ENCODE measurements around the gene CALN1.

The CALN1 gene

DNA sequence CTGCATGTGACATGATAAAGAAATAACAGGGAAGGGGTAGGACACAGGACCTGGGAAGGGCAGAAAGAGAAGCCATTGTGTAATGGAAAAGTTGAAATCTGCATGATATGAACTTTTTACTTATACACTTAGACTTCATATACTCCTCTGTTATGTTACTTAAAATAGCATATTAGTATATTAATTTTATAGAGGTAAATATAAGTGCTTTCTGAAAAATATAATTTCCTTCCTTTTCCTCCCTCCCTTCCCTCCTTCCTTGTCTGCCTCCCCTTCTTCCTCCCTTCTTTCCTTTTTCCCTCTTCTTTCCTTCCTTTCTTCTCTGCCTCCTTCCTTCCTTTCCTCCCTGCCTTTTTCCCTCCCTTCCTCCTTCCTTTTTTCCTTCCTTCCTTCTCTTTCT lies 363.7 kb downstream of the CALN1 start:
- in situ Hi-C loops (cut with MboI; ENCODE audit: low sequenced_read_pairs) = no loop called here

DNA sequence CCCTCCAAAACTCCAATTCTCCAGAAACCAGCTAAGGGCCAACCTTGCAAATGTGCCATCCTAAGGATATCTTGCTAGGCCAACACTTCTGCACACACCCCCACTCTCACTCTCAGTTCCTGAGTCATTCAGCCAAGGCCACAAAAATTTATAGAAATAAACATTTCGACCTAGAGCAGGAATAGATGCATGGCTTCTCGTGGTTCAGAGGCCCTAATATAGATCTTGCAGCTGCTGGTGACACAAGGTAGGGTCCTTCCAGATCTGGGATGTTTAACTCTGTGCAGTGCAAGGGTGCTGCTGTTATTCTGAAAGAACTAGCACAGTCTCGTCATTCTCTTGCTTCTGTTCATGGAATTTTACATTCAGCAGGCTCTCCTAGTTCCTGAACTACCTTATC lies 369.3 kb downstream of the CALN1 start:
- in situ Hi-C loops (cut with MboI; ENCODE audit: low sequenced_read_pairs) = no loop called here

DNA sequence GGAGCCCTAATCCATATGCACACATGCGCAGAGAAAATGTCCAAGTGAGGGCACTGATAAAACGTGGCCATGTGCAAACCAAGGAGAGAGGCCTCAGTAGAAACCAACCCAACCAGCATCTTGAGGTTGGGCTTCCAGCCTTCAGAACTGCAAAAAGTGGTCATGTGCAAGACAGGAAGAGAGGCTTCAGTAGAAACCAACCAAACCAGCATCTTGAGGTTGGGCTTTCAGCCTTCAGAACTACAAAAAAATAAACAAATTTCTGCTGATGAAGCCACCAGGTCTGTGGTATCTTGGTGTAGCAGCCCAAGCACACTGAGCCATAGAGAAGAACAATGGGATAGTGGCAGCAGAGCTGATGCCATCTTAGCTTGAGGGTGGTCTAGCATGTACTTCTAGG lies 371.5 kb downstream of the CALN1 start:
- in situ Hi-C loops (cut with MboI; ENCODE audit: low sequenced_read_pairs) = no loop called here

GRCh38 chr7:72039460-72039859 lies 372.7 kb downstream of the CALN1 start:
- in situ Hi-C loops (cut with MboI; ENCODE audit: low sequenced_read_pairs) = no loop called here

DNA sequence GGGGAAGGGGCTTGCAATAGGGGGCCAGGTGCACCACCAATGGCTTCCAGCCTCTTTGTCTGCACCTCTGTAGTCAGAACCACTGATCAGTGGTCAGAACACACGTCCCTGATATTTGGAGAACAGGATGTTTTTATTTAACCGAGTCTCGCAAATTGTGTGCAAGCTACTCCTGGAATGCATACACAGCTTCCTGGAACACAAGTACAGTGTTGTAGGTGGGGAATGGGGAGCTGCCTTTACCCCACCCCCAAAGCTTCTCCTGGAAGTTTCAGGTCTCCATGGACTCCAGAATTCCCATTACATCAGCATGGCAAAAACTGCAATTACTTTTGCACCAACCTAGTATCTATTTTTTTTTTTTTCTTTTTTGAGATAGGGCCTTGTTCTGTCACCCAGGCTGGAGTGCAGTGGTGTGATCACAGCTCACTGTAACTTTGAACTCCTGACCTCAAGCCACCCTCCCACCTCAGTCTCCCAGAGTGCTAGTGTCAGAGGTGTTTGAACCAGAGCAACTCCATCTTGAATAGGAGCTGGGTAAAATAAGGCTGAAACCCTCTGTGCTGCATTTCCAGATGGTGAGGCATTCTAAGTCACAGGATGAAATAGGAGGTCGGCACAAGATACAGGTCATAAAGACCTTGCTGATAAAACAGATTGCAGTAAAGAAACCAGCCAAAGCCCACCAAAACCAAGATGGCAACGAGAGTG lies 374.0 kb downstream of the CALN1 start:
- in situ Hi-C loops (cut with MboI; ENCODE audit: low sequenced_read_pairs) = no loop called here

- in situ Hi-C loops (cut with MboI; ENCODE audit: low sequenced_read_pairs) = no loop called here
Observed at GRCh38 chr7:72037516-72037915, 374.6 kb downstream of the CALN1 start.

DNA sequence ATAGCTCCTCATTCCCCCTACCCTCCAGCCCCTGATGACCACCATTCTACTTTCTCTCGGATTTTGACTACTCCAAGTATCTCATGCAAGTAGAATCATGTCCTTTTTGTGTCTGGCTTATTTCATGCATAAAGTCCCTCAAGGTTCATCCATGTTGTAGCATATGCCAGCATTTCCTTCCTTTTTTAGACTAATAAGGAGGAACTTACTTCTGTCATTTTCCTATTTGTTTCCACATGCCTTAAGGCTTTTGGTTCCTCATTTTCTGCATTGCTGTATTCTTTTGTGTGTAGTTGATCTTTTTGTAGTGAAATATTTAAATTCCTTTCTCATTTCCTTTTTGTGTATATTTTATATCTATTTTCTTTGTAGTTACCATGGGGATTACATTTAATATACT lies 376.9 kb downstream of the CALN1 start:
- in situ Hi-C loops (cut with MboI; ENCODE audit: low sequenced_read_pairs) = no loop called here

GRCh38 chr7:72032934-72033333 lies 379.2 kb downstream of the CALN1 start:
- in situ Hi-C loops (cut with MboI; ENCODE audit: low sequenced_read_pairs) = no loop called here

DNA sequence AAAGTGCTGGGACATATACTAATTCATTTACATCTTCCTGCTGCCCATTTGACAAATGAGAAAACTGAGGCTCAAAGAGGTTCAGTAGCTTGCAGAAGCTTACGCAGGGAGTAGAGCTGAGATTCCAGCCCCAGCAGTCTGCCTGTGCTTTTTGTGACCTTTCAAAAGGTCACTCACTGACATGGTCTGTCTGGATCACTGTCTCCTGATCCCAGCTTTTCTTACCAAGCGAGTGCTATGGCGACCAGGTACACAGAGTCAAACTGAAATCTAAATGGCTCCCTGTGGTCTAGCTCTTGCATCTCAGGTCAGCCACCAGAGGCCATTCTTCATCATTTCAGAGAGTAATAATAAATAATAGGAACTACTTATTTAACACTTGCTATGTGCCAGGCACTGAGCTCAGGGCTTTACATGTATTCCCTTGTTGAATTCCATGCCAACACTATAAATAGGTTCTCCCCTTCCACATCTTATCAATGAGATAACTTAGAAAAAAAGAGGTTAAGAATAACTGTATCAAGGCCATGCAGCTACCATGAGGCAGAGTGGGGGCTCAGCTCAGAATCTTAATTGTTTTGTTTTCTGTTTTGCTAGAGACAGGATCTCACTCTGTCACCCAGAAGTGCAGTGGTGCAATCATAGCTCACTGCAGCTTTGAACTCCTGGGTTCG lies 381.0 kb downstream of the CALN1 start:
- in situ Hi-C loops (cut with MboI; ENCODE audit: low sequenced_read_pairs) = no loop called here

- in situ Hi-C loops (cut with MboI; ENCODE audit: low sequenced_read_pairs) = no loop called here
Observed at GRCh38 chr7:72028267-72028666, 383.9 kb downstream of the CALN1 start.

DNA sequence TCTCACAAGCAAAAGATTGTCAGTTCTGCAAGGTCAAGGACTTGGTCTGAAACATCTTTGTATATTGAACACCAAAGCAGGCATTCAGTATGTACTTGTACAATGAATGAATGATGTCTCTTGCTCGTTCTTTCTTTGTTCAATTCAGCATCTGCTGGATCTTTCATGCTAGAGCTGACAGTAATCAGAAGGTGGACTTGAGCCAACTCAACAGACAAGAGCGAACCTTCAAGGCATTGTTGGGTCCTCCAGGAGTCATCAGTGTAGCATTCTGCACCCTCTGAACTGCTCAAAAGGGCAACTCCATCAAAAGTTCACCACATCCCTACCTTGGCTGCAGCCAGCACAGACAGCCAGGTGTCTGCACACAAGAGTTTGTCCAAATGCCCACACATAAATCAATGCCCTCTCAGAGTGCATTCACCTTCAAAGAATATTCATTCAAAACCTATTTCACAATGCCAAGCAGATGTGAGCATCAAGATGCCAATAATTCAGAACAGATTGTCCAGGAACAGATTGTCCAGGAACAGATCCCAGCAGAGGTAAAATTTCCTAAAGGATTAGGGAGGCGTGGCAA lies 386.7 kb downstream of the CALN1 start:
- in situ Hi-C loops (cut with MboI; ENCODE audit: low sequenced_read_pairs) = no loop called here

DNA sequence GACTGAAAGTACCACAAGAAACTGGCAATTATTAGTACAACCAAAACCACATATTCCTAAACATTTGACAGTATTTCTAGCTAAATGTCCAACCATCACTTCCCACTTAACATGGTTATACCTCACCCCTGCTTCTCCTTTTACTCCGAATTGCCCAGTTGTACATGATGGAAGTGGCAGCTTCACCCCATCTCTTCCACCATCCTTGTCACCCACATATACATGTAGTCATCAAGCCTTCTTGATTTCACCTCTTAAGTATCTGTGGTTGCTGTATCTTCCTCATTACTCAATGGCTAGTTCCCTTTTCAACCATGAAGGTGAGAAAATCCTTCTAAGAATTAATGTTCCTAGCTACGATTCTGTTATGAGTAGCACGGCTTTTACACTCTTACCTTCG lies 388.2 kb downstream of the CALN1 start:
- in situ Hi-C loops (cut with MboI; ENCODE audit: low sequenced_read_pairs) = no loop called here

GRCh38 chr7:72021716-72022115 lies 390.4 kb downstream of the CALN1 start:
- in situ Hi-C loops (cut with MboI; ENCODE audit: low sequenced_read_pairs) = no loop called here

- in situ Hi-C loops (cut with MboI; ENCODE audit: low sequenced_read_pairs) = no loop called here
Observed at GRCh38 chr7:72020311-72020710, 391.8 kb downstream of the CALN1 start.

DNA sequence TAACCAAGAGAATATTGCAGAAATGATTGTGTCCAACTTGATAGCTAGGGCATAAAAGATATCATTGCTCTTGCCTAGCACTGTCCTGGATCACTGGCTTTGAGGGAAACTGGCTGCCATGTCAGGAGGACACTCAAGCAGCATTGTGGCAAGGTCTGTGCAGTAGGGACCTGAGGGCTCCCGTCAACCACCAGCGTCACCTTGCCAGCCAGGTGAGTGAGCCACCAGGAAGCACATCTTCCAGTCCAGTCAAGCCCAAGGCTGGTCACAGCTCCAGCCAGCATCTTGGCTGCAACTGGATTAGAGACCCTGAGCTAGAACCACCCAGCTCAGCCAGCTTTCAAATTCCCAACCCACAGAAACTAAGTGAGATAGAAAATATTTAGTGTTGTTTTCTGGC lies 392.7 kb downstream of the CALN1 start:
- in situ Hi-C loops (cut with MboI; ENCODE audit: low sequenced_read_pairs) = no loop called here

GRCh38 chr7:72017756-72018155 lies 394.4 kb downstream of the CALN1 start:
- in situ Hi-C loops (cut with MboI; ENCODE audit: low sequenced_read_pairs) = no loop called here

DNA sequence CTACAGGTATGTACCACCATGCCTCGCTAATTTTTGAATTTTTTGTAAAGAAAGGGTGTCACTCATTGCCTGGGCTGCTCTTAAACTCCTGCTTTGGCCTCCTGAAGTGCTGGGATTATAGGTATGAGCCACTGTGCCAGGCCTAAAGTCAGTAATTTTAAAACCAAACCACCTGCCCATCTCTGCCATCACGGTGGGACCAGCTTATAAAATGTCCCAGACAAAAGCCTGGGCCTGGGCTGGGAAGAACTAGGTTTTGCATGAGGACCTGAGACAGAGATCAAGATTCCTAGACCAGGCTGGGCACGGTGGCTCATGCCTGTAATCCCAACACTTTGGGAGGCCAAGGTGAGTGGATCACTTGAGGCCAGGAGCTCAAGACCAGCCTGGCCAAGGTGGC lies 395.6 kb downstream of the CALN1 start:
- in situ Hi-C loops (cut with MboI; ENCODE audit: low sequenced_read_pairs) = no loop called here

DNA sequence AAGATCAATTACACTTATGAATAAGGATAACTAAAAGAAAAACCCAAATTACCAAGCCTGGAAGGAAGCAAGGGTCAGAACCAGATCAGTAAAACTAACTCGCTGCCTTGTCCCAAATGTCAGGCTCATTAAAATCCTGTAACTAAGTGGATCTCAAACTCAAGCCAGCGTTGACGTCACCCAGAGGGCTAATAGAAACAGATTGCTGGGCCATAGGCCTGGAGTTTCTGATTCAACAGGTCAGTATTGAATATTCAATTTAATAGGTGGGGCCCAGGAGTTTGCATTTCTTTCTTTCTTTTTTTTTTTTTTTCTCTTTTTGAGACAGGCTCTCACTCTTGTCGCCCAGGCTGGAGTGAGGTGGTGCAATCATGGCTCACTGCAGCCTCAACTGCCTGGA lies 397.0 kb downstream of the CALN1 start:
- in situ Hi-C loops (cut with MboI; ENCODE audit: low sequenced_read_pairs) = no loop called here

- in situ Hi-C loops (cut with MboI; ENCODE audit: low sequenced_read_pairs) = no loop called here
Observed at GRCh38 chr7:72007018-72007417, 405.1 kb downstream of the CALN1 start.

- in situ Hi-C loops (cut with MboI; ENCODE audit: low sequenced_read_pairs) = no loop called here
Observed at GRCh38 chr7:72003236-72003635, 408.9 kb downstream of the CALN1 start.

- in situ Hi-C loops (cut with MboI; ENCODE audit: low sequenced_read_pairs) = no loop called here
Observed at GRCh38 chr7:71996141-71996540, 416.0 kb downstream of the CALN1 start.

GRCh38 chr7:71995111-71995510 lies 417.0 kb downstream of the CALN1 start:
- in situ Hi-C loops (cut with MboI; ENCODE audit: low sequenced_read_pairs) = no loop called here

Data from HL-60/S4 treated with retinoic acid at 250 ng/mL for 4 days and 3 days (cell line).